ENCODE measurements around the gene TP53TG5. TPM values are rescaled to one million over a fixed set of nuclear protein-coding genes. Genes with fewer than 3 reads are reported as not detected.

TP53TG5 gene
- total and polyA plus RNA-seq, 2 of the 8 experiments (the other 6 are each of a cell fraction or from before 2014, with no cell fraction given): not detected

GRCh38 chr20:45408646-45409213 lies 30.6 kb upstream of the TP53TG5 start (continued):
- TF ChIP-seq TBP (IDR thresholded peaks at IDR 0.05; ENCODE audit: low read depth, low read length): no peak
- TF ChIP-seq YY1 (IDR thresholded peaks at IDR 0.05; ENCODE audit: low read depth, low read length): no peak
- no peak for TF ChIP-seq RBBP5 (IDR thresholded peaks at IDR 0.05; ENCODE audit: borderline replicate concordance, low read depth, low read length)
- TF ChIP-seq USF2 (IDR thresholded peaks at IDR 0.05; ENCODE audit: low read length): no peak
- no peak for TF ChIP-seq CREB1 (IDR thresholded peaks at IDR 0.05)

All from H1 (cell line).